Activated CD8-positive, alpha-beta T cell treated with anti-CD3 and anti-CD28 coated beads for 36 hours (primary cell): ENCODE results near the gene VWA3A. TPM values are rescaled to one million over a fixed set of nuclear protein-coding genes. Genes with fewer than 3 reads are reported as not detected.

Experiments used
- ATAC-seq: fragments of 200-7000 bp; cut with Tn5 transposase; one replicate; pipeline ENCODE4 v1.10.0; 2021; ENCODE audit warnings: mild to moderate bottlenecking, moderate library complexity
- CTCF ChIA-PET: fragments of 350-600 bp; sonication (Branson Sonifier 250); formaldehyde crosslinking; loops from one replicate; lab custom pipeline; 2021; ENCODE audit warnings: antibody characterized with exemption; lab: Charles Lee
- POLR2A ChIA-PET: fragments of 350-600 bp; sonication (Branson Sonifier 250); formaldehyde crosslinking; loops from one replicate; lab custom pipeline; 2021; ENCODE audit warnings: antibody characterized with exemption; lab: Charles Lee
- DNase-seq: peaks from one replicate; pipeline ENCODE4 v3.0.0-alpha.2; 2020
- H3K27ac Mint-ChIP-seq: one replicate; pipeline ENCODE4 v1.8.0; 2021; ENCODE audit warnings: mild to moderate bottlenecking, mixed read lengths
- H3K27me3 Mint-ChIP-seq: one replicate; pipeline ENCODE4 v1.8.0; 2021; ENCODE audit warnings: mixed read lengths
- H3K36me3 Mint-ChIP-seq: one replicate; pipeline ENCODE4 v1.8.0; 2021; ENCODE audit warnings: low read depth, mixed read lengths
- H3K4me1 Mint-ChIP-seq: one replicate; pipeline ENCODE4 v1.8.0; 2021; ENCODE audit warnings: low read depth, mixed read lengths
- H3K4me3 Mint-ChIP-seq: one replicate; pipeline ENCODE4 v1.8.0; 2021; ENCODE audit warnings: mild to moderate bottlenecking, moderate library complexity, mixed read lengths
- H3K9me3 Mint-ChIP-seq: one replicate; pipeline ENCODE4 v1.8.0; 2021; ENCODE audit warnings: mixed read lengths
- intact Hi-C: fragments of 100-400 bp; cut with micrococcal nuclease; formaldehyde crosslinking; loops from one replicate; pipeline ENCODE4 v1.10.0; 2022
- total RNA-seq, 2 experiments: library from RNA; stranded (reverse); gene quantifications; one replicate each; pipeline ENCODE4 v1.2.3, GENCODE V29; 2021
- TF ChIP-seq, protein P1 (sequence below): fragments of 200-600 bp; IDR thresholded peaks from one replicate; pipeline ENCODE4 v1.8.0; 2022; ENCODE audit warnings: antibody characterized with exemption, mild to moderate bottlenecking

VWA3A gene
- total RNA-seq, 2 experiments from 2014 or later, result not detected

DNA sequence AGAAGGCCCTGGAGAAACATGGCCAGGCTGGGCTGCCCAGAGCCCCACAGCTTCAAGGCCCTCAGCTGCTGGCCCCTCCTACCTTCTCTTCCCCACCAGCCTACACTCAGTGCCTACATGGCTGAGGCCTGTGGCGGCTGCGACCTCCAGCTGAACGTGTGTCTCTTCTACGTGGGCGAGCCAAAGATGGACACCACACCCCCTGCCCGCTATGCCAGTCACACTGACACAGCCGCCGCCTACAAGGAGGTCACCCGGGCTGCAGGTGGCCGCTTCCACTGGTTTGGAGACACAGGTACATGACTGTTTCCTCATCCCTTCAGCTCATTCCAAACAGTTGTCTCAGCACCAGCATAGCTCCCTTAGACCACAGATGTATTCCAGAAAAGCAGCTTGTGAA, 40.5 kb downstream of the VWA3A start:
- intact Hi-C loops, result no loop called here
- no peaks in the 10 kb centered on the region for H3K4me1 Mint-ChIP-seq
- no peak overlapping the region for H3K27ac Mint-ChIP-seq
- CTCF ChIA-PET, result interaction anchor here (1.3 to 3.2 kb wide), 3 partner anchors 9 to 55 kb away, joined by 3 to 11 read pairs (median 5); no protein-coding TSS in a partner anchor
- no peak overlapping the region for H3K4me3 Mint-ChIP-seq
- POLR2A ChIA-PET, result interaction anchor here (0.5 to 0.8 kb wide), 2 partner anchors 10 to 37 kb away, joined by 3 to 4 read pairs; no protein-coding TSS in a partner anchor
- peaks cover 6% of the 10 kb centered on the region for H3K27me3 Mint-ChIP-seq
- no peaks in the 10 kb centered on the region for H3K9me3 Mint-ChIP-seq
- no peak for ATAC-seq
- TF ChIP-seq, protein P1, sequence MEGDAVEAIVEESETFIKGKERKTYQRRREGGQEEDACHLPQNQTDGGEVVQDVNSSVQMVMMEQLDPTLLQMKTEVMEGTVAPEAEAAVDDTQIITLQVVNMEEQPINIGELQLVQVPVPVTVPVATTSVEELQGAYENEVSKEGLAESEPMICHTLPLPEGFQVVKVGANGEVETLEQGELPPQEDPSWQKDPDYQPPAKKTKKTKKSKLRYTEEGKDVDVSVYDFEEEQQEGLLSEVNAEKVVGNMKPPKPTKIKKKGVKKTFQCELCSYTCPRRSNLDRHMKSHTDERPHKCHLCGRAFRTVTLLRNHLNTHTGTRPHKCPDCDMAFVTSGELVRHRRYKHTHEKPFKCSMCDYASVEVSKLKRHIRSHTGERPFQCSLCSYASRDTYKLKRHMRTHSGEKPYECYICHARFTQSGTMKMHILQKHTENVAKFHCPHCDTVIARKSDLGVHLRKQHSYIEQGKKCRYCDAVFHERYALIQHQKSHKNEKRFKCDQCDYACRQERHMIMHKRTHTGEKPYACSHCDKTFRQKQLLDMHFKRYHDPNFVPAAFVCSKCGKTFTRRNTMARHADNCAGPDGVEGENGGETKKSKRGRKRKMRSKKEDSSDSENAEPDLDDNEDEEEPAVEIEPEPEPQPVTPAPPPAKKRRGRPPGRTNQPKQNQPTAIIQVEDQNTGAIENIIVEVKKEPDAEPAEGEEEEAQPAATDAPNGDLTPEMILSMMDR, result no peak
- H3K36me3 Mint-ChIP-seq, result no peaks in the 10 kb centered on the region
- DNase-seq, result no peak

DNA sequence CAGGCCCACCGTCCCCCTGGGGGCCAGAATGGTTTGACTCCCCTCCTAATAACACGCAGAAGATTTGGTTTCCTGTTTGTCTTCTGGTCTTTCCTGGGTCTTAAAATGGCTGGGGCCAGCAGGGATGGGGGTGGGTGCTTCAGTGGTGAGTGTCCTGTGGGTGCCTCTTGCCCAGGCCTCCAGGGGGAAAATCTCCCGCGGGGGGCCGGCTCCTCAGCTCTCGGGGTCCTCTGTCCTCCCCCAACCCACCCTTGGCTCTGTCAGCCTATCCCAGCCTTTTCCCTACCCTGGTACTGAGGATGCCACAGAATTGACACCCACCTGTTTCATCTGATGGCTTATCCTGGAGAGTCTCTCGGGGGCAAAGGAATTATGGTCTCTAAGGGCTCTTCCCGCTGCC, 46.1 kb downstream of the VWA3A start:
- H3K4me3 Mint-ChIP-seq, result no peak overlapping the region
- H3K4me1 Mint-ChIP-seq, result no peaks in the 10 kb centered on the region
- DNase-seq (no peak), ATAC-seq (no peak)
- TF ChIP-seq, protein P1, result no peak
- H3K27me3 Mint-ChIP-seq, result peaks cover 2% of the 10 kb centered on the region
- H3K36me3 Mint-ChIP-seq, result no peaks in the 10 kb centered on the region
- H3K27ac Mint-ChIP-seq, result no peak overlapping the region
- ChIA-PET POLR2A (no interaction called here), CTCF (no interaction called here)
- H3K9me3 Mint-ChIP-seq, result no peaks in the 10 kb centered on the region
- intact Hi-C loops, result no loop called here

DNA sequence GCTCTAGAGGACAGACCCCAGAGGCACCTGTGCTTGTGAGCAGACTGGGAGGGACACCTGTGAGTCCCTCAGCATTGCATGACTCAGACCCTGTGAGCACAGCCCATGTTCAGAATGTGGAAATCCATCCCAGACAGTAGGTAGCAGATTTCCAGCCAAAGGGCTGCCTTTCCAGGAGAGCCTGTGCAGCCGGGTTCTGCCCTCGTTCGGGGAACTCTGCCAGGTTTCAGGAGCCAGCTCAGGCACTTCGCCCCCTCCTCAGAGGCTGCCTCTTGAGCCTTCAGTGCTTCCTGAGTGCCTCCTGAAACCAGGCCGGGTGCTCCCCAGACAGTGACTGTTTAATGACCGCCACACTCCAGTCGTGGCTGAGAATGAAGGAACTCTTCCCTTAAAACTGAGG, 46.7 kb downstream of the VWA3A start:
- H3K4me1 Mint-ChIP-seq, result no peaks in the 10 kb centered on the region
- peaks cover 2% of the 10 kb centered on the region for H3K27me3 Mint-ChIP-seq
- ChIA-PET CTCF (no interaction called here), POLR2A (no interaction called here)
- no peak overlapping the region for H3K27ac Mint-ChIP-seq
- intact Hi-C loops, result no loop called here
- H3K4me3 Mint-ChIP-seq, result no peak overlapping the region
- DNase-seq (no peak), ATAC-seq (no peak)
- TF ChIP-seq, protein P1, result no peak
- no peaks in the 10 kb centered on the region for H3K36me3 Mint-ChIP-seq
- H3K9me3 Mint-ChIP-seq, result no peaks in the 10 kb centered on the region

DNA sequence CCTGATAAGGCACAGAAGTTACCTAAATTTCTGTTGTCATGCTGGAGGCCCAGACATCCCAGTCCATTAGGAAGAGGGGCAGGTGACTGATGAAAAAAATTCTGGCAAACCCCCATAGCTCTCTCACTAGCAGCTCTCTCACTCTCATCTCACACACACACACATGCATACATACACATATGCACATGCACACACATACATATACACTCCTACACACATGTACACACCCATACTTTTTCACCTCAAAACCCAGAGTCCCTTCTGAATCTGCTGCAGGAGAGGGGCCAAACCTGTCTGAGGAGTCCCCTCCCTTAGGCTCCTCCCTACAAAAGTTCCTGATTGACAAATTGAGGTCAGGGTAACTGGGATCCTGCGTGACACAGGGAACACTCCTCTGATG, 47.4 kb downstream of the VWA3A start:
- DNase-seq (no peak), ATAC-seq (no peak)
- Mint-ChIP-seq H3K4me1 (no peaks in the 10 kb centered on the region), H3K27me3 (peaks cover 2% of the 10 kb centered on the region), H3K4me3 (no peak overlapping the region), H3K9me3 (no peaks in the 10 kb centered on the region), H3K27ac (no peak overlapping the region), H3K36me3 (no peaks in the 10 kb centered on the region)
- ChIA-PET CTCF (no interaction called here), POLR2A (no interaction called here)
- TF ChIP-seq, protein P1, result no peak
- intact Hi-C loops, result no loop called here

DNA sequence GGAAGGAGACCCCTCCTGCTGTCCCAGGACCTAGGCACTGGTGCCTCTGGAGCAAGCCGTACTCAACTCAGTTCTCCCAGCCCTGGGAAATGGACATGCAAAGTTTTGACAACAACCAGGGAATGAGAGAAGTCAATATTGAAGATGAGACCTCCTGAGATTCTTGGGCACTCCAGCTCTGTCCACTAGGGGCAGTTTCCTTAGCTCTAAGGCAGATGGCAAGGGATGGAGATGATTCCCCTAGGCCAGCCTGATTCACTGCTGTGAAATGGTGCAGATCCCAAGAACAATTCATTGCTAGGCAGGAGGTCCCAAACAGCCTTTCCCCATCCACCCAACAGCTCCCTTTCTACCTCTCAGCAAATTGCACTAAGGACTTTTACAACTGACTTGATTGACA, 49.4 kb downstream of the VWA3A start:
- peaks cover 2% of the 10 kb centered on the region for H3K27me3 Mint-ChIP-seq
- peak; percentile 34 for ATAC-seq
- ChIA-PET CTCF (interaction anchor here (0.7 to 2.2 kb wide), 14 partner anchors 10 to 71 kb away, joined by 3 to 11 read pairs (median 4); partner anchors contain the start of gene SDR42E2), POLR2A (no interaction called here)
- TF ChIP-seq, protein P1, result peak; percentile 32
- H3K4me3 Mint-ChIP-seq, result no peak overlapping the region
- intact Hi-C loops, result no loop called here
- H3K27ac Mint-ChIP-seq, result no peak overlapping the region
- DNase-seq, result no peak
- H3K36me3 Mint-ChIP-seq, result no peaks in the 10 kb centered on the region
- no peaks in the 10 kb centered on the region for H3K9me3 Mint-ChIP-seq
- no peaks in the 10 kb centered on the region for H3K4me1 Mint-ChIP-seq
